Smooth muscle cell (in vitro differentiated cells): ENCODE measurements around the gene MXI1. TPM values are rescaled to one million over a fixed set of nuclear protein-coding genes. Genes with fewer than 3 reads are reported as not detected.

ENCODE experiments used
- DNase-seq: peaks from one replicate; lab custom pipeline; 2025; ENCODE audit not compliant: unreplicated experiment; lab: John Stamatoyannopoulos, UW
- H2AFZ ChIP-seq: fragments of 200-600 bp; sonication (generic); 2 replicates; pipeline ENCODE4 v1.6.0; 2016; ENCODE audit warnings: antibody characterized with exemption, low read depth, mild to moderate bottlenecking
- H3F3A ChIP-seq: fragments of 200-600 bp; sonication (generic); 2 replicates; pipeline ENCODE4 v1.6.0; 2017; ENCODE audit warnings: antibody characterized with exemption, low read depth
- H3K27ac ChIP-seq: fragments of 200-600 bp; sonication (generic); 2 replicates; pipeline ENCODE4 v1.5.1; 2016; ENCODE audit warnings: low read depth, mild to moderate bottlenecking
- H3K27me3 ChIP-seq: fragments of 200-600 bp; sonication (generic); 2 replicates; pipeline ENCODE4 v1.6.1; 2016; ENCODE audit warnings: low read depth, mild to moderate bottlenecking
- H3K36me3 ChIP-seq: fragments of 200-600 bp; sonication (generic); 2 replicates; pipeline ENCODE4 v1.5.1; 2016; ENCODE audit warnings: low read depth
- H3K4me1 ChIP-seq: fragments of 200-600 bp; sonication (generic); 2 replicates; pipeline ENCODE4 v1.5.1; 2016; ENCODE audit warnings: low read depth
- H3K4me2 ChIP-seq: fragments of 200-600 bp; sonication (generic); 2 replicates; pipeline ENCODE4 v1.6.0; 2016; ENCODE audit warnings: mild to moderate bottlenecking
- H3K4me3 ChIP-seq: fragments of 200-600 bp; sonication (generic); 2 replicates; pipeline ENCODE4 v1.5.1; 2016; ENCODE audit warnings: mild to moderate bottlenecking
- H3K79me2 ChIP-seq: fragments of 200-600 bp; sonication (generic); 2 replicates; pipeline ENCODE4 v1.6.0; 2016; ENCODE audit warnings: low read depth, mild to moderate bottlenecking
- H3K9ac ChIP-seq: fragments of 200-600 bp; sonication (generic); 2 replicates; pipeline ENCODE4 v1.6.0; 2016; ENCODE audit warnings: low read depth
- H3K9me3 ChIP-seq: fragments of 200-600 bp; sonication (generic); replicated peaks from 2 replicates; pipeline ENCODE4 v1.5.1; 2016; ENCODE audit warnings: low read depth
- H4K20me1 ChIP-seq: fragments of 200-600 bp; sonication (generic); 2 replicates; pipeline ENCODE4 v1.6.0; 2016; ENCODE audit warnings: low read depth
- CTCF ChIP-seq: fragments of 200-600 bp; sonication (generic); IDR thresholded peaks from 2 replicates; pipeline ENCODE4 v1.5.1; 2017; ENCODE audit warnings: borderline replicate concordance, mild to moderate bottlenecking, antibody characterized with exemption; ENCODE audit not compliant: insufficient read depth, poor library complexity, severe bottlenecking
- WGBS: methylation state at CpG from one replicate; pipeline ENCODE4 v1.1.7; 2016; ENCODE audit warnings: low lambda C conversion rate; 5-methylcytosine and 5-hydroxymethylcytosine counted together
- polyA plus RNA-seq: library from polyadenylated mRNA; unstranded; fragments of >200 nt; fragmentation: Nextera tagmentation; extraction: Ambion mirVana; gene quantifications from 2 replicates; pipeline ENCODE4 v1.2.1, GENCODE V29; 2016
- total RNA-seq: library from RNA; depleted of rRNA; stranded (reverse); fragments of >200 nt; gene quantifications from 2 replicates; pipeline ENCODE4 v1.2.3, GENCODE V29; 2014

The MXI1 gene
- total and polyA plus RNA-seq, 2 experiments from 2014 or later: 35.9 to 52.3 TPM

GRCh38 chr10:110335314-110336064, 128.1 kb downstream of the MXI1 start:
- Histone ChIP-seq H3K36me3 (no peaks in the 10 kb centered on the region), H4K20me1 (no peaks in the 10 kb centered on the region), H3F3A (no peaks in the 10 kb centered on the region), H2AFZ (no peak overlapping the region), H3K9me3 (no peaks in the 10 kb centered on the region), H3K79me2 (no peaks in the 10 kb centered on the region), H3K27ac (no peak overlapping the region), H3K4me1 (peaks cover 17% of the 10 kb centered on the region), H3K4me2 (no peak overlapping the region), H3K4me3 (no peak overlapping the region), H3K27me3 (peaks cover 3% of the 10 kb centered on the region), H3K9ac (no peak overlapping the region)
- no peak for TF ChIP-seq CTCF
- 80% methylated on average over 7 of the region's 7 CpGs for WGBS
- DNase-seq: no peak

DNA sequence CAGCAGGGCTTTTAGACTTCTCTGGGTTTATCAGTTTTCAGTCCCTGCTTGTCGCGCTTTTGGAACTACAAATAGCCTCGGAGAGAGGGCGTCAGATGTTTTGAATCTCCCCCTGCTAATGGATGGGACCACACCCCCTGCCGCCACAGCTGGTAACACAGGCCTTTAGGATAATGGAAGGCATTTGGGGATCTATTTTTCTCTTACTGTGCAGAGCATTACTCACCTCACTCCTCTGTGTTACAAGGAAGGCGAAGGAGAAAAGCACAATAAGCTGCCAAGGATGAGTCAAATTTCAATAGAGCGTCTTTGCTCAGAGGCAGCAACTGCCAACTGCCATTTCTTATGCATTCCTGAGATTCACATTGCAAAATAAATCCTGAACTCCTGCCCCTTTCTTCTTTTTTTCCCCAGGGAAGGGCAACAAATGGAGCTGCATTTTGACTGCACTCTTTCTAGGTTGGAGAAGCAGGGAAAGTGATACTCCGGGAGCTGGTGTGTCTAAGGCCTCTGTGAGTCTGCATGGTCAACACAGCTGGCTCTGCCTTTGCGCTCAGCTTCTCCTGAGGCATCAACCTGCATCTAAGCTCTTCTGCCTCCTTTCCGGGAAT, 128.8 kb downstream of the MXI1 start:
- Histone ChIP-seq H4K20me1 (no peaks in the 10 kb centered on the region), H3K79me2 (no peaks in the 10 kb centered on the region), H3K9me3 (no peaks in the 10 kb centered on the region), H3K27ac (no peak overlapping the region), H3K9ac (no peak overlapping the region), H3K27me3 (peaks cover 3% of the 10 kb centered on the region), H2AFZ (no peak overlapping the region), H3F3A (no peaks in the 10 kb centered on the region), H3K4me1 (peaks cover 17% of the 10 kb centered on the region), H3K4me2 (no peak overlapping the region), H3K4me3 (no peak overlapping the region), H3K36me3 (no peaks in the 10 kb centered on the region)
- WGBS: 49% methylated on average over 10 of the region's 10 CpGs
- no peak for TF ChIP-seq CTCF
- DNase-seq: no peak

Other genes with a start within 250 kb of the MXI1 start
- gene ADD3, start 199.6 kb upstream of the MXI1 start, total RNA-seq: 154 and 155 TPM in 2 replicates
- 66.3 and 75.0 TPM in 2 replicates for gene ADD3, start 199.6 kb upstream of the MXI1 start, polyA plus RNA-seq
- 17.7 and 25.6 TPM in 2 replicates for gene SMNDC1, start 97.3 kb downstream of the MXI1 start, total RNA-seq
- 19.0 and 22.2 TPM in 2 replicates for gene SMNDC1, start 97.3 kb downstream of the MXI1 start, polyA plus RNA-seq